T-helper 1 cell treated with Interleukin-12 subunit alpha and Interleukin-12 subunit beta and Interleukin-4 antibody, amounts not matched to agents 30 ng/mL and 1 ng/mL, for 36 hours (primary cell): ENCODE results near the gene AFF3. TPM values are rescaled to one million over a fixed set of nuclear protein-coding genes. Genes with fewer than 3 reads are reported as not detected.
"Not testable (repeated sequence)": the region's sequence is repeated elsewhere in the genome, so short reads cannot be mapped to it uniquely, and the experiment has no call there.

ENCODE experiments used
- intact Hi-C: fragments of 100-400 bp; cut with micrococcal nuclease; formaldehyde crosslinking; loops from one replicate; pipeline ENCODE4 v1.15.1; 2024
- total RNA-seq: library from RNA; stranded (reverse); gene quantifications from 2 replicates; pipeline ENCODE4 v1.2.3, GENCODE V29; 2022

AFF3 gene
- total RNA-seq, result 0.93 and 1.2 TPM in 2 replicates

DNA sequence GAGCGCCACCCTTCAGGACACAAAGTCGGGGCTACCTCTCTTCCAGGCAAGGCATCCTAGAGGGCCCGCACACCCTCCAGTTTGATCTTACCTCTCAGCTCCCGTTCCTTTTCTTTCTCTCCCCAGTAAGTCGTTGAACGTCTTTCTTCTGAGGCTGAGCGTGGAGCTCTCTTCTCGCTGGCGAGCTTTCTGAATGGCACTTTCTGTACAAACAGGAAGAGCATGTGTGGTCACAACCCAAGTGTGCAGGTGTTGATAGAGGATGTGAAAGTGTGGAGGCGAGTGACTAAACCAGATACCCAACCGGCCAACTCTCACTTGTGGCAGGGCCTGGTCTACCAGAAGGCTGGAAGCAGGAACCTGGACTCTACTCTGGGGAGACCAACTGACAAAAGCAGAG, at the start of gene AFF3:
Gene AFF3 (minus strand): TSS at position 198 of the 400 bp plus-strand sequence. CDS start 38,136 bp downstream, outside the sequence.
- intact Hi-C loops, result loop anchor here (5.0 kb wide), 1 partner anchor 80 kb away; no protein-coding TSS in a partner anchor

DNA sequence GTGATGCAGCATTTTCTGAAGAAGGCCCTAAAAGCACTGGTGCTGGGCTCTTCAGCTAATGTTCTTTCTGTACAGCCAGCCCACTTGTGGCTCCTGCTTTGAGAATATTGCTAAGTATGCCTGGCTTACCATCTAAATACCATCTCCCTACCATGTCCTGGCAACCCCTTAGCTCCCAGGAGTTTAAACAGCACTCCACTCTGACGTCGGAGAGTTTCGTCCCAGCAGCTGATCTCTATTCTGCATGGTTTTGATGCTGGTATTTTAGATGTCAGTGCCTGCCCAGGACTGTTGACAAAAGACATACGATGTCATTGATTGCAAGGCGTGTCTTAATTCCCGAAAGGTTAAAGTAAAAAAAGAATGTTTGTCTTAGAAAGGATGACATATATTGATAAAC, 47.0 kb upstream of the AFF3 start:
- intact Hi-C loops, result no loop called here

DNA sequence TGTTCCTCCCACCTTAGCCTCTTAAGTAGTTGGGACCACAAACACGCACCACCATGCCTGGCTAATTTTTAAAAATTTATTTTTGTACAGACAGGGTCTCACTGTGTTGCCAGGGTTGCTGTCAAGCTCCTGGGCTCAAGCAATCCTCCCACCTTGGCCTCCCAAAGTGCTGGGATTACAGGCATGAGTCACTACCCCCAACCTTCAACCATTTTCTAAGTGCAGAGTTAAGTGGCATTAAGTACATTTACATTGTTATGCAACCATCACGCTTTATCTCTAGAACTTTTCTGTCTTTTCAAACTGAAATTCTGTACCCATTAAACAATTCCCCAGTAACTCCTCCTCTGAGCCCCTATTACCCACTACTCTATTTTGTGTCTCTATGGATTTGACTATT, 45.9 kb upstream of the AFF3 start:
- intact Hi-C loops, result no loop called here

GRCh38 chr2:100186126-100186525, 43.7 kb upstream of the AFF3 start:
- intact Hi-C loops, result no loop called here

DNA sequence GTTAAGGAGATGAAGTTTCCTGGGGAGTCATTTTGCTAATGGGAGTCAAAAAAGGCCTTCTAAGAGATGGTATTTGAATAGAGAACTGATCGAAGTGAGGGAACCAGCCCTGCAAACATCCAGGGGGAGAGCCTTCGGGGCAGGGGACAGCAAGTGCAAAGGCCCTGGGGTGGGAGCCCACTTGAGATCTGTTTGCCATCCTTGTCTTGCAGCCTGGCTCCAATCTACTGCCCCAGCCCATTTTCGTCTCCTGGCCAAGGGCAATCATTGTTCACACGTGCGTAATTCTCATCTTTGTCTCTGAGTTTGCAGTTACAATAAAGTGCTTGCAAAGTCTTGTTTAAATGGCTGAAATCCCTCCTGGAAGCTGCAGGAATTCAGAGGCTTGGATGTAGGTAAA, 43.1 kb upstream of the AFF3 start:
- intact Hi-C loops, result no loop called here

DNA sequence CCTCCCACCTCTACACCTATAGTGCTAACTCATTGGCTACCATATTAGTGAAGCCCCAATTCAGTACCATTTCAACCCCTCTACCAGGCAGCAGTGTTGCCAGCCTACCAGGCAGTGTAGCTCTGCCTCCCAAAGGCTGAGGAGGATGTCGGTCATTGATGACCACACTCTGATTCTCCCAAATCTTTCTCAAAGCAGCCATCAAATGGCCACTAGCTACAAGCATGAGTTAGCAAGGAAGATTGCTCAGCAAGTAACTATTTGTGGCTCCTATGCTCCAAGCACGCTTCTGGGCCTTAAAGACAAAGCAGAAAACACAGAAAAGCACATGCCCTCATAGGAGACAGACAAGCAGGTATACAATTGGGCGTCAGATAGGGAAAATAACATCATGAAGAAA, 42.7 kb upstream of the AFF3 start:
- intact Hi-C loops, result no loop called here

GRCh38 chr2:100184055-100184737, 41.8 kb upstream of the AFF3 start:
- intact Hi-C loops, result no loop called here

GRCh38 chr2:100182494-100183361, 40.3 kb upstream of the AFF3 start:
- intact Hi-C loops, result no loop called here

DNA sequence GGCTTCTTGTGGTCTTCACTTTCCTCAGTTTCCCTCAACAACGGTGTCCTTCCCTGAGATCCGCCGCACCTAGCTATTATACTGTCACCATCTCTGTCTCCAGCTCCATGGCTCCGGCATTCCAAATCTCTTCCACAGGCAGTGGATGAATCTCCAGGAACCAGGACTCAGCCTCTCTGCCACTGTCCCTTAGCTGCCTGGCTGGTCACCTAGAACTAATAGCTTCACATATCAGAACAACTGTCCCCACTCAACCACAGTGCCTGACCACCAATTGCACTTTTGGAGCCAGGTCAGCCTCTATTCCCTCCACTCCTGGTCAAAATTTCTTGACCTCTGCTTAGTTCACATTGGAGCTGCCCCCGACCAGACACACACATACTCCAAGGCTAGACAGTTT, 38.1 kb upstream of the AFF3 start:
- intact Hi-C loops, result no loop called here

GRCh38 chr2:100179806-100180205, 37.4 kb upstream of the AFF3 start:
- intact Hi-C loops, result no loop called here

- intact Hi-C loops, result no loop called here
These were observed 36.5 kb upstream of the AFF3 start for GRCh38 chr2:100178864-100179263.

GRCh38 chr2:100178085-100178788, 35.8 kb upstream of the AFF3 start:
- intact Hi-C loops, result no loop called here

GRCh38 chr2:100176925-100177324, 34.5 kb upstream of the AFF3 start:
- intact Hi-C loops, result no loop called here

DNA sequence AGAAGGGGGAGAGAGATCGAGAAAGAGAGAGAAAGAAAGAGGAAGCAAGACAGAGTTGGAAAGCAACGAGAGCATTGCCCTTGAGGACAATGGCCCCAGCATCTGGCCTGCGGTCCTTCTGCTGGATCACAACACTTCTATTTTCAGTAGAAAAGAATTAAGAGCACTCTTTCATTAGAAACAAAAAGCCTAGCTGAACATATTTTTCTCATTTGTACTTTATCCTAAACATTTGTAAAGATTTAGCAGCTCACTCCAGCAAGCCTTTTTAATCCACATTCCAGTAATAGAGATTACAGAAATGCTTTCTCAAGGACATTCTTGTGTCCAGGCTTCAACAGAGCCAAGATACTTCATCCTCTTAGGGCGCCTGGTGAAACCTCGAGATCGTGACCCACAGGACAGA, 31.6 kb upstream of the AFF3 start:
- intact Hi-C loops, result no loop called here

- intact Hi-C loops, result no loop called here
These were observed 24.3 kb upstream of the AFF3 start for GRCh38 chr2:100166701-100167100.

- intact Hi-C loops, result no loop called here
These were observed 21.2 kb upstream of the AFF3 start for GRCh38 chr2:100163605-100164004.

GRCh38 chr2:100161945-100162620, 19.7 kb upstream of the AFF3 start:
- intact Hi-C loops, result no loop called here

DNA sequence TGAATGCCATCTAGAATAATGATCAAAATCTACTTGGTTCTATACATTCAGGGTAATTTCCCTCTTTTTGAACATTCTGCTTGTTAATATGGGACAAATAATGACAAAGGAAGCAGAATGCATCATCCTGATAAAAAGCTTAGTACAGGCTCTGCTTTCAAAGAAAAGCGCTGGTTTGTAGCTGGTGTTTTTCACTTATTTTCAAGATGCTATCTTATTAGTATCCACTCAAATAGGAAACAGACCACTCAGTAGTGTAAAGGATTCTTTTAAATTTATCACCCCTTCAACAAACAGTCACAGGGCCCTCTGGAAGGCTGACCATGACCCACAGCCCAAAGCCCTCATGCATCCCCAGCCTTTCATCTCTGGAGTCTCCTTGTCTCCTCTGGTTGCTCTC, 18.0 kb upstream of the AFF3 start:
- intact Hi-C loops, result no loop called here

- intact Hi-C loops, result not testable (repeated sequence)
These were observed 9.4 kb upstream of the AFF3 start for GRCh38 chr2:100151832-100152231.

DNA sequence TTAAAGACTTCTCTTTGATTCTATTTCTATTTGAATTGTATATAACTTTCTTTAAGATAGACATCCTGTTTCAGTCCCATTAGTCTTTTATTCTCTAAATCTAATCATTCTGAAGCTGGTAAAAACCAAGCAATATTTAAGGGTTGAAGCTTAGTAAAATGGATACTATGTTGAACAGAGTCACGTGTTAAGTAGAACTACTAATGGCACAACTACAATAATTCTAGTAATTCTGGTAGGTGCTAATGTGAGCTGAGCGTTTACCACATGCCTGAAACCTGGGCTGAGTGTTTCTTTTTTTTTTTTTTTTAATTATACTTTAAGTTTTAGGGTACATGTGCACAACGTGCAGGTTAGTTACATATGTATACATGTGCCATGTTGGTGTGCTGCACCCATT, 8.9 kb upstream of the AFF3 start:
- intact Hi-C loops, result no loop called here

GRCh38 chr2:100148883-100149282, 6.5 kb upstream of the AFF3 start:
- intact Hi-C loops, result no loop called here

DNA sequence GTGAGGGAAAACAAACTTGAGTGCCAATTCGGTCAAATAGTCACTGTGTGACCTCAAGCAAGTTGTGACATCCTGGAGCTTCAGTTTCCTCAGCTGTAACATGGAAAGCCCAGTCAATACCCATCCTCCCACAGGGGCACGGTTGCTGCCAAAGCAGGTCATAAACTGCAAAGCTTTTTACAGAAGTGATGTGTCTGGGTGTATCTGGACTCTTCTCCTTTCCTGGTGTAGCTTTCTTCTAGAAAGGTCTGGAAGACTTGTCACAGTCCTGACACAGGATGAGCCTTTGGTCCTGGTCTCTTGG, 4.2 kb upstream of the AFF3 start:
- intact Hi-C loops, result no loop called here
